A549 (cell line): ENCODE measurements around the gene PDCD4. TPM values are rescaled to one million over a fixed set of nuclear protein-coding genes. Genes with fewer than 3 reads are reported as not detected.

ENCODE experiments used
- ATAC-seq, 2 experiments: fragments of 200-7000 bp in 1 of 2; fragments of >200 bp in 1 of 2; cut with Nextera tagmentation in 1 of 2; cut with Tn5 transposase in 1 of 2; 3 replicates each; pipeline versions ENCODE4 v1.8.0 to v1.9.1; 2018 to 2020; ENCODE audit warnings: mild to moderate bottlenecking in 1 of 2, moderate library complexity in 1 of 2
- CTCF ChIA-PET: fragments of 300-600 bp; sonication (Branson Sonifier 250); formaldehyde crosslinking; extraction: SDS; loops from one replicate; lab custom pipeline; 2021; ENCODE audit warnings: antibody characterized with exemption, inconsistent platforms; lab: Yijun Ruan, JAX
- POLR2A ChIA-PET: fragments of 350-600 bp; formaldehyde crosslinking; extraction: SDS; loops from one replicate; lab custom pipeline; 2021; ENCODE audit warnings: antibody characterized with exemption, inconsistent platforms; lab: Yijun Ruan, JAX
- DNase-seq, 2 experiments: peaks; one replicate each; pipeline versions ENCODE4 v3.0.0 to v3.0.0-alpha.2; 2011 to 2016; ENCODE audit warnings: low read depth in 1 of 2, low spot score in 1 of 2
- FAIRE-seq: peaks from 2 replicates; lab custom pipeline; 2011; peaks lifted over from hg19 to GRCh38; lab: Jason Lieb, UNC
- H3K27ac ChIP-seq, 2 experiments: fragments of >200 bp; sonication (Bioruptor Twin); formaldehyde crosslinking; 3 replicates each; pipeline ENCODE4 v1.5.1; 2016 to 2017
- H3K4me1 ChIP-seq: fragments of >200 bp; sonication (Bioruptor Twin); formaldehyde crosslinking; 3 replicates; pipeline ENCODE4 v1.6.1; 2016
- H3K4me2 ChIP-seq: fragments of >200 bp; sonication (Bioruptor Twin); formaldehyde crosslinking; 3 replicates; pipeline ENCODE4 v1.6.1; 2016
- H3K4me3 ChIP-seq: fragments of >200 bp; sonication (Bioruptor Twin); formaldehyde crosslinking; 3 replicates; pipeline ENCODE4 v1.5.1; 2016
- H3K9me3 ChIP-seq: fragments of >200 bp; sonication (Bioruptor Twin); formaldehyde crosslinking; 3 replicates; pipeline ENCODE4 v1.6.1; 2016
- BCL3 ChIP-seq: fragments of >200 bp; sonication (Bioruptor Twin); formaldehyde crosslinking; IDR thresholded peaks from 3 replicates; pipeline ENCODE4 v1.6.1; 2016
- BHLHE40 ChIP-seq: IDR thresholded peaks from 2 replicates; pipeline ENCODE4 v1.6.1; 2012; ENCODE audit warnings: low read depth, low read length, inconsistent platforms
- ELK1 ChIP-seq: fragments of 150-350 bp; IDR thresholded peaks from 2 replicates; pipeline ENCODE4 v1.6.1; 2014; ENCODE audit warnings: low read depth, mild to moderate bottlenecking, low read length
- EP300 ChIP-seq, 2 experiments: fragments of >200 bp; sonication (Bioruptor Twin); formaldehyde crosslinking; IDR thresholded peaks; 2 replicates in 1 of 2; 3 replicates in 1 of 2; pipeline ENCODE4 v1.6.1; 2016 to 2017
- ESRRA ChIP-seq: fragments of 150-350 bp; IDR thresholded peaks from 2 replicates; pipeline ENCODE4 v1.6.1; 2014; ENCODE audit warnings: mild to moderate bottlenecking, low read length, borderline replicate concordance
- FOSB ChIP-seq: fragments of 250-450 bp; sonication (Bioruptor Pico); IDR thresholded peaks from 2 replicates; pipeline ENCODE4 v1.5.0; 2020; ENCODE audit warnings: mild to moderate bottlenecking, moderate library complexity
- HES2 ChIP-seq: fragments of >200 bp; sonication (Bioruptor Twin); formaldehyde crosslinking; IDR thresholded peaks from 2 replicates; pipeline ENCODE4 v1.6.1; 2016
- HOXB13 ChIP-seq: fragments of 250-450 bp; sonication (Bioruptor Pico); IDR thresholded peaks from 2 replicates; pipeline ENCODE4 v1.5.0; 2020; ENCODE audit warnings: low read depth, mild to moderate bottlenecking, moderate library complexity
- NPAS2 ChIP-seq: fragments of 250-450 bp; sonication (Bioruptor Pico); IDR thresholded peaks from 2 replicates; pipeline ENCODE4 v1.8.0; 2022; ENCODE audit warnings: mild to moderate bottlenecking, moderate library complexity, borderline replicate concordance
- NR3C1 ChIP-seq: fragments of >200 bp; sonication (Bioruptor Twin); formaldehyde crosslinking; IDR thresholded peaks from 3 replicates; pipeline ENCODE4 v1.6.1; 2017
- REST ChIP-seq: fragments of 200-600 bp; sonication (generic); IDR thresholded peaks from 2 replicates; pipeline ENCODE4 v1.6.1; 2016; ENCODE audit warnings: antibody characterized with exemption, mild to moderate bottlenecking, moderate library complexity
- RNF2 ChIP-seq: fragments of 200-600 bp; sonication (generic); IDR thresholded peaks from 2 replicates; pipeline ENCODE4 v1.6.1; 2016; ENCODE audit warnings: low read depth, mild to moderate bottlenecking, antibody characterized with exemption, moderate library complexity, borderline replicate concordance
- TP53 ChIP-seq: fragments of 250-450 bp; sonication (Bioruptor Pico); IDR thresholded peaks from 2 replicates; pipeline ENCODE4 v1.5.0; 2021; ENCODE audit warnings: mild to moderate bottlenecking, moderate library complexity
- ZFP36 ChIP-seq: fragments of 450-650 bp; IDR thresholded peaks from 2 replicates; pipeline ENCODE4 v1.6.1; 2014; ENCODE audit warnings: borderline replicate concordance; ENCODE audit not compliant: partially characterized antibody
- WGBS: methylation state at CpG from one replicate; pipeline ENCODE4 v1.1.6; 2017; ENCODE audit errors: missing lambda C conversion rate; 5-methylcytosine and 5-hydroxymethylcytosine counted together
- polyA plus RNA-seq, 4 experiments: library from polyadenylated mRNA; depleted of rRNA in 3 of 4; stranded (reverse); fragments of >200 nt; fragmentation: RNase III in 1 of 4; extraction: RNeasy Plus Mini Kit Qiagen cat#74134 plus additional on column Dnase treatment in 1 of 4; gene quantifications; 2 replicates in 3 of 4; 3 replicates in 1 of 4; pipeline ENCODE4 v1.2.3, GENCODE V29; 2011 to 2017
- TF ChIP-seq, protein P1 (sequence below): fragments of >200 bp; sonication (Bioruptor Twin); formaldehyde crosslinking; IDR thresholded peaks from 3 replicates; pipeline ENCODE4 v1.5.1; 2016
- TF ChIP-seq, protein P2 (sequence below): fragments of 250-450 bp; sonication (Bioruptor Pico); IDR thresholded peaks from 2 replicates; pipeline ENCODE4 v1.5.0; 2020; ENCODE audit warnings: low read depth, mild to moderate bottlenecking, moderate library complexity

PDCD4 gene
- polyA plus RNA-seq, 2 of the 4 experiments (the other 2 are of a cell fraction), result 42.7 to 71.4 TPM

DNA sequence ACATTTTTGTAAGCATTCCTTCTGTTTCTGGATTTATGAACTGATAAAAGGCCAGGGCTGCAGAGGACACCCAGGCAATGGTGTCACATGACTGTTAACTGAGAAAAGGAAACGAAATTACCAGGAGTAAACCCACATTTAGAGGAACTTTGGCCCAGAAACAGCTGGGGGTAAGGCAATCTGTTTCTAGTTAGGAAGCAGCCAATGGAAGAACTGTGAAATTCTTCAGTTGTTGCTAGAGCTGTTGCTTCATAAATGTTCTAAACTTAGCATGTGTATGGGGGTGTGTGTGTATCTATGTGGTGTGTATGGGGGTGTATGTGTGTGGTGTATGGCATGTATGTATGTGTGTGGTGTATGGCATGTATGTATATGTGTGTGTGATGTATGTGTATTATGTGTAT is 11.8 kb upstream of the PDCD4 start:
- 0% methylated on average over 1 of the region's 1 CpG for WGBS
- no peak for ATAC-seq
- no peak overlapping the region for H3K27ac ChIP-seq
- no peak for TF ChIP-seq ELK1
- no peak for TF ChIP-seq BHLHE40
- no peak for TF ChIP-seq RNF2
- ChIA-PET POLR2A (interaction anchor here (1.2 kb wide), 1 partner anchor 11 kb away, joined by 7 read pairs; the partner anchor contains the start of gene PDCD4), CTCF (interaction anchor here (1.4 to 1.8 kb wide), 2 partner anchors 34 to 250 kb away, joined by 4 to 6 read pairs; no protein-coding TSS in a partner anchor)
- no peaks in the 10 kb centered on the region for H3K9me3 ChIP-seq
- no peak overlapping the region for H3K4me2 ChIP-seq
- no peak for DNase-seq
- peaks cover 10% of the 10 kb centered on the region for H3K4me1 ChIP-seq
- no peak for FAIRE-seq
- H3K4me3 ChIP-seq, result no peak overlapping the region

- no peak overlapping the region for H3K27ac ChIP-seq
- no peaks in the 10 kb centered on the region for H3K9me3 ChIP-seq
- TF ChIP-seq EP300 (IDR thresholded peaks at IDR 0.05) (no peak), REST (no peak), HES2 (no peak), NPAS2 (no peak), RNF2 (no peak), HOXB13 (CRISPR knock-in tag) (no peak), NR3C1 (no peak), TP53 (no peak), FOSB (CRISPR knock-in tag) (no peak), ESRRA (no peak), ZFP36 (no peak), BCL3 (no peak)
- TF ChIP-seq, protein P1, sequence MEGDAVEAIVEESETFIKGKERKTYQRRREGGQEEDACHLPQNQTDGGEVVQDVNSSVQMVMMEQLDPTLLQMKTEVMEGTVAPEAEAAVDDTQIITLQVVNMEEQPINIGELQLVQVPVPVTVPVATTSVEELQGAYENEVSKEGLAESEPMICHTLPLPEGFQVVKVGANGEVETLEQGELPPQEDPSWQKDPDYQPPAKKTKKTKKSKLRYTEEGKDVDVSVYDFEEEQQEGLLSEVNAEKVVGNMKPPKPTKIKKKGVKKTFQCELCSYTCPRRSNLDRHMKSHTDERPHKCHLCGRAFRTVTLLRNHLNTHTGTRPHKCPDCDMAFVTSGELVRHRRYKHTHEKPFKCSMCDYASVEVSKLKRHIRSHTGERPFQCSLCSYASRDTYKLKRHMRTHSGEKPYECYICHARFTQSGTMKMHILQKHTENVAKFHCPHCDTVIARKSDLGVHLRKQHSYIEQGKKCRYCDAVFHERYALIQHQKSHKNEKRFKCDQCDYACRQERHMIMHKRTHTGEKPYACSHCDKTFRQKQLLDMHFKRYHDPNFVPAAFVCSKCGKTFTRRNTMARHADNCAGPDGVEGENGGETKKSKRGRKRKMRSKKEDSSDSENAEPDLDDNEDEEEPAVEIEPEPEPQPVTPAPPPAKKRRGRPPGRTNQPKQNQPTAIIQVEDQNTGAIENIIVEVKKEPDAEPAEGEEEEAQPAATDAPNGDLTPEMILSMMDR, result no peak
- TF ChIP-seq, protein P2, sequence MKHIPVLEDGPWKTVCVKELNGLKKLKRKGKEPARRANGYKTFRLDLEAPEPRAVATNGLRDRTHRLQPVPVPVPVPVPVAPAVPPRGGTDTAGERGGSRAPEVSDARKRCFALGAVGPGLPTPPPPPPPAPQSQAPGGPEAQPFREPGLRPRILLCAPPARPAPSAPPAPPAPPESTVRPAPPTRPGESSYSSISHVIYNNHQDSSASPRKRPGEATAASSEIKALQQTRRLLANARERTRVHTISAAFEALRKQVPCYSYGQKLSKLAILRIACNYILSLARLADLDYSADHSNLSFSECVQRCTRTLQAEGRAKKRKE, result no peak
- WGBS, result 74% methylated on average over 4 of the region's 7 CpGs
- DNase-seq (no peak), ATAC-seq (no peak), FAIRE-seq (no peak)
- CTCF ChIA-PET, result no interaction called here
- POLR2A ChIA-PET, result interaction anchor here (1.2 kb wide), 1 partner anchor 11 kb away, joined by 7 read pairs; the partner anchor contains the start of gene PDCD4
- peaks cover 18% of the 10 kb centered on the region for H3K4me1 ChIP-seq
- H3K4me3 ChIP-seq, result no peak overlapping the region
- H3K4me2 ChIP-seq, result no peak overlapping the region
Measured at GRCh38 chr10:110860576-110861241, 11.0 kb upstream of the PDCD4 start.
